HepG2 (cell line): ENCODE data around the gene PEMT. TPM values are rescaled to one million over a fixed set of nuclear protein-coding genes. Genes with fewer than 3 reads are reported as not detected.

Source experiments
- ARNT2 ChIP-seq: sonication (generic); formaldehyde crosslinking; IDR thresholded peaks from 2 replicates; pipeline ENCODE4 v1.8.0; 2022; ENCODE audit warnings: mild to moderate bottlenecking, low read depth, missing genetic modification reagents, moderate library complexity
- ELF3 ChIP-seq: IDR thresholded peaks from 2 replicates; pipeline ENCODE4 v1.6.1; 2016; ENCODE audit warnings: missing genetic modification reagents, missing compliant biosample characterization
- ETV5 ChIP-seq: IDR thresholded peaks from 2 replicates; pipeline ENCODE4 v1.6.1; 2018; ENCODE audit warnings: missing biosample characterization, missing genetic modification reagents, inconsistent platforms, borderline replicate concordance
- GABPA ChIP-seq, 2 experiments: IDR thresholded peaks; 2 replicates each; pipeline ENCODE4 v1.6.1; 2011 to 2016; ENCODE audit warnings: low read depth in 2 of 2, low read length in 1 of 2, missing biosample characterization in 1 of 2, missing genetic modification characterization in 1 of 2
- NKX3-1 ChIP-seq: sonication (generic); formaldehyde crosslinking; IDR thresholded peaks from 2 replicates; pipeline ENCODE4 v1.5.0; 2020; ENCODE audit warnings: missing genetic modification reagents
- PHB2 ChIP-seq: fragments of 450-650 bp; IDR thresholded peaks from 2 replicates; pipeline ENCODE4 v1.6.1; 2018; ENCODE audit not compliant: partially characterized antibody
- PTBP1 ChIP-seq: fragments of 200-400 bp; formaldehyde crosslinking; IDR thresholded peaks from 2 replicates; pipeline ENCODE4 v1.6.1; 2018; ENCODE audit warnings: low read length, low read depth; ENCODE audit not compliant: poor library complexity, severe bottlenecking
- SAP130 ChIP-seq: IDR thresholded peaks from 2 replicates; pipeline ENCODE4 v1.6.1; 2016; ENCODE audit warnings: low read depth
- SETDB1 ChIP-seq: sonication (generic); formaldehyde crosslinking; IDR thresholded peaks from 2 replicates; pipeline ENCODE4 v1.5.1; 2020; ENCODE audit warnings: missing genetic modification reagents, mild to moderate bottlenecking, borderline replicate concordance
- THAP11 ChIP-seq: IDR thresholded peaks from 2 replicates; pipeline ENCODE4 v1.6.1; 2016; ENCODE audit warnings: missing biosample characterization, missing genetic modification reagents
- ZBTB20 ChIP-seq: sonication (generic); formaldehyde crosslinking; IDR thresholded peaks from 2 replicates; pipeline ENCODE4 v1.8.1; 2023; ENCODE audit warnings: missing genetic modification reagents, low read depth, mild to moderate bottlenecking, borderline replicate concordance
- ZFP36 ChIP-seq: fragments of 150-350 bp; IDR thresholded peaks from 2 replicates; pipeline ENCODE4 v1.6.1; 2018; ENCODE audit warnings: borderline replicate concordance, low read length, low read depth; ENCODE audit not compliant: partially characterized antibody
- ZNF143 ChIP-seq: sonication (generic); formaldehyde crosslinking; IDR thresholded peaks from 2 replicates; pipeline ENCODE4 v1.4.0; 2020; ENCODE audit warnings: missing genetic modification reagents
- ZNF260 ChIP-seq: sonication (generic); formaldehyde crosslinking; IDR thresholded peaks from 2 replicates; pipeline ENCODE4 v1.4.0; 2020; ENCODE audit warnings: missing genetic modification reagents, low read depth, mild to moderate bottlenecking, borderline replicate concordance
- ZNF3 ChIP-seq: IDR thresholded peaks from 2 replicates; pipeline ENCODE4 v1.7.0; 2017; ENCODE audit warnings: inconsistent platforms
- ZNF335 ChIP-seq: sonication (generic); formaldehyde crosslinking; IDR thresholded peaks from 2 replicates; pipeline ENCODE4 v1.4.0; 2020; ENCODE audit warnings: missing genetic modification reagents
- ZNF546 ChIP-seq: sonication (generic); formaldehyde crosslinking; conservative IDR thresholded peaks from 2 replicates; pipeline ENCODE4 v1.8.1; 2023; ENCODE audit warnings: mild to moderate bottlenecking, missing genetic modification reagents
- ZNF570 ChIP-seq: sonication (generic); formaldehyde crosslinking; IDR thresholded peaks from 2 replicates; pipeline ENCODE4 v1.4.0; 2020; ENCODE audit warnings: mild to moderate bottlenecking, missing genetic modification reagents, borderline replicate concordance
- polyA plus RNA-seq, 8 experiments: library from polyadenylated mRNA; depleted of rRNA in 3 of 8; stranded (reverse) in 7 of 8; unstranded in 1 of 8; fragments of >200 nt; fragmentation: Illumina TruSeq in 4 of 8; extraction: Trizol in 4 of 8; gene quantifications; 2 replicates each; pipeline versions ENCODE4 v1.2.1 to v1.2.3, GENCODE V29; 2011 to 2016; ENCODE audit warnings: low read depth in 4 of 8, missing spikeins in 1 of 8, mixed read lengths in 1 of 8; ENCODE audit not compliant: insufficient read depth in 1 of 8
- total RNA-seq, 5 experiments: library from RNA; depleted of rRNA; stranded (reverse); fragments of >200 nt; fragmentation: Illumina TruSeq; extraction: Trizol; gene quantifications; 2 replicates each; pipeline ENCODE4 v1.2.3, GENCODE V29; 2016; ENCODE audit warnings: low read depth in 1 of 5
- TF ChIP-seq, protein P1 (sequence below): sonication (generic); formaldehyde crosslinking; IDR thresholded peaks from 2 replicates; pipeline ENCODE4 v1.4.0; 2020; ENCODE audit warnings: missing genetic modification reagents
- TF ChIP-seq, protein P2 (sequence below): sonication (generic); formaldehyde crosslinking; IDR thresholded peaks from 2 replicates; pipeline ENCODE4 v1.4.0; 2020; ENCODE audit warnings: missing genetic modification reagents
- TF ChIP-seq, protein P3 (sequence below): sonication (generic); formaldehyde crosslinking; IDR thresholded peaks from 2 replicates; pipeline ENCODE4 v1.5.1; 2020; ENCODE audit warnings: mild to moderate bottlenecking, missing genetic modification reagents, moderate library complexity

The PEMT gene
- total and polyA plus RNA-seq, 2 of the 13 experiments (the other 11 are each of a cell fraction or from before 2014, with no cell fraction given), result 31.7 to 43.6 TPM

DNA sequence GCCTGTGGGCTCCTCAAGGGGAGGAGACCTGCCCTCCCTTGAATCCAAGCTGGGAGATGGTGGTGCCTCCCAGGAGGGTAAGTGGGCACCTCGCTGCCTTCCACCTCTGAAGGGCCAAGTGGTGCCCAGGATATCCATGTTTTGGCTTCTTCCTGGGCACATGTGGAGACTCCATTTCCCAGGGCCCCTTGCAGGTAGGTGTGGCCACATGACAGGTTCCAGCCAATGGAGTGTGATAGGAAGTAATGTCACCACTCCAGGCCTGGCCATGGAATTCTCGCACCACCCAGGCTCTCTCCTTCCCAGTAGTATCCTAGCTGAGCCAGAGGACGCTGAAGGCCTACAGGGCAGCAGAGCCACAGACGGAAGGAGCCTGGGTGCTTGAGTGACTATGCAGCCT is 17.6 kb upstream of the PEMT start (continued):
- TF ChIP-seq ZNF143 (peak; percentile 88), ZNF570 (no peak), ZNF335 (no peak), PHB2 (no peak), THAP11 (CRISPR knock-in tag) (peak; percentile 95), ZNF260 (CRISPR knock-in tag) (no peak), PTBP1 (no peak), ETV5 (CRISPR knock-in tag) (0 out of 2 replicates have a peak, but pooled peaks have one; percentile 4), SAP130 (CRISPR knock-in tag) (no peak), ZNF3 (CRISPR knock-in tag) (no peak), ELF3 (no peak), ZNF546 (CRISPR knock-in tag) (no peak), NKX3-1 (CRISPR knock-in tag) (no peak), SETDB1 (CRISPR knock-in tag) (no peak), GABPA (IDR thresholded peaks at IDR 0.05; ENCODE audit: low read depth, low read length) (no peak), GABPA (CRISPR knock-in tag; IDR thresholded peaks at IDR 0.05; ENCODE audit: low read depth) (peak; percentile 53; the same call in 1 of the 2 replicates), ZFP36 (no peak), ARNT2 (CRISPR knock-in tag) (no peak), ZBTB20 (no peak)
- TF ChIP-seq, protein P1, sequence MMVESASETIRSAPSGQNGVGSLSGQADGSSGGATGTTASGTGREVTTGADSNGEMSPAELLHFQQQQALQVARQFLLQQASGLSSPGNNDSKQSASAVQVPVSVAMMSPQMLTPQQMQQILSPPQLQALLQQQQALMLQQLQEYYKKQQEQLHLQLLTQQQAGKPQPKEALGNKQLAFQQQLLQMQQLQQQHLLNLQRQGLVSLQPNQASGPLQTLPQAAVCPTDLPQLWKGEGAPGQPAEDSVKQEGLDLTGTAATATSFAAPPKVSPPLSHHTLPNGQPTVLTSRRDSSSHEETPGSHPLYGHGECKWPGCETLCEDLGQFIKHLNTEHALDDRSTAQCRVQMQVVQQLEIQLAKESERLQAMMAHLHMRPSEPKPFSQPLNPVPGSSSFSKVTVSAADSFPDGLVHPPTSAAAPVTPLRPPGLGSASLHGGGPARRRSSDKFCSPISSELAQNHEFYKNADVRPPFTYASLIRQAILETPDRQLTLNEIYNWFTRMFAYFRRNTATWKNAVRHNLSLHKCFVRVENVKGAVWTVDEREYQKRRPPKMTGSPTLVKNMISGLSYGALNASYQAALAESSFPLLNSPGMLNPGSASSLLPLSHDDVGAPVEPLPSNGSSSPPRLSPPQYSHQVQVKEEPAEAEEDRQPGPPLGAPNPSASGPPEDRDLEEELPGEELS (CRISPR knock-in tag), result no peak
- TF ChIP-seq, protein P2, sequence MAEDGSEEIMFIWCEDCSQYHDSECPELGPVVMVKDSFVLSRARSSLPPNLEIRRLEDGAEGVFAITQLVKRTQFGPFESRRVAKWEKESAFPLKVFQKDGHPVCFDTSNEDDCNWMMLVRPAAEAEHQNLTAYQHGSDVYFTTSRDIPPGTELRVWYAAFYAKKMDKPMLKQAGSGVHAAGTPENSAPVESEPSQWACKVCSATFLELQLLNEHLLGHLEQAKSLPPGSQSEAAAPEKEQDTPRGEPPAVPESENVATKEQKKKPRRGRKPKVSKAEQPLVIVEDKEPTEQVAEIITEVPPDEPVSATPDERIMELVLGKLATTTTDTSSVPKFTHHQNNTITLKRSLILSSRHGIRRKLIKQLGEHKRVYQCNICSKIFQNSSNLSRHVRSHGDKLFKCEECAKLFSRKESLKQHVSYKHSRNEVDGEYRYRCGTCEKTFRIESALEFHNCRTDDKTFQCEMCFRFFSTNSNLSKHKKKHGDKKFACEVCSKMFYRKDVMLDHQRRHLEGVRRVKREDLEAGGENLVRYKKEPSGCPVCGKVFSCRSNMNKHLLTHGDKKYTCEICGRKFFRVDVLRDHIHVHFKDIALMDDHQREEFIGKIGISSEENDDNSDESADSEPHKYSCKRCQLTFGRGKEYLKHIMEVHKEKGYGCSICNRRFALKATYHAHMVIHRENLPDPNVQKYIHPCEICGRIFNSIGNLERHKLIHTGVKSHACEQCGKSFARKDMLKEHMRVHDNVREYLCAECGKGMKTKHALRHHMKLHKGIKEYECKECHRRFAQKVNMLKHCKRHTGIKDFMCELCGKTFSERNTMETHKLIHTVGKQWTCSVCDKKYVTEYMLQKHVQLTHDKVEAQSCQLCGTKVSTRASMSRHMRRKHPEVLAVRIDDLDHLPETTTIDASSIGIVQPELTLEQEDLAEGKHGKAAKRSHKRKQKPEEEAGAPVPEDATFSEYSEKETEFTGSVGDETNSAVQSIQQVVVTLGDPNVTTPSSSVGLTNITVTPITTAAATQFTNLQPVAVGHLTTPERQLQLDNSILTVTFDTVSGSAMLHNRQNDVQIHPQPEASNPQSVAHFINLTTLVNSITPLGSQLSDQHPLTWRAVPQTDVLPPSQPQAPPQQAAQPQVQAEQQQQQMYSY (CRISPR knock-in tag), result peak; percentile 78; the same call in 1 of the 2 replicates
- TF ChIP-seq, protein P3, sequence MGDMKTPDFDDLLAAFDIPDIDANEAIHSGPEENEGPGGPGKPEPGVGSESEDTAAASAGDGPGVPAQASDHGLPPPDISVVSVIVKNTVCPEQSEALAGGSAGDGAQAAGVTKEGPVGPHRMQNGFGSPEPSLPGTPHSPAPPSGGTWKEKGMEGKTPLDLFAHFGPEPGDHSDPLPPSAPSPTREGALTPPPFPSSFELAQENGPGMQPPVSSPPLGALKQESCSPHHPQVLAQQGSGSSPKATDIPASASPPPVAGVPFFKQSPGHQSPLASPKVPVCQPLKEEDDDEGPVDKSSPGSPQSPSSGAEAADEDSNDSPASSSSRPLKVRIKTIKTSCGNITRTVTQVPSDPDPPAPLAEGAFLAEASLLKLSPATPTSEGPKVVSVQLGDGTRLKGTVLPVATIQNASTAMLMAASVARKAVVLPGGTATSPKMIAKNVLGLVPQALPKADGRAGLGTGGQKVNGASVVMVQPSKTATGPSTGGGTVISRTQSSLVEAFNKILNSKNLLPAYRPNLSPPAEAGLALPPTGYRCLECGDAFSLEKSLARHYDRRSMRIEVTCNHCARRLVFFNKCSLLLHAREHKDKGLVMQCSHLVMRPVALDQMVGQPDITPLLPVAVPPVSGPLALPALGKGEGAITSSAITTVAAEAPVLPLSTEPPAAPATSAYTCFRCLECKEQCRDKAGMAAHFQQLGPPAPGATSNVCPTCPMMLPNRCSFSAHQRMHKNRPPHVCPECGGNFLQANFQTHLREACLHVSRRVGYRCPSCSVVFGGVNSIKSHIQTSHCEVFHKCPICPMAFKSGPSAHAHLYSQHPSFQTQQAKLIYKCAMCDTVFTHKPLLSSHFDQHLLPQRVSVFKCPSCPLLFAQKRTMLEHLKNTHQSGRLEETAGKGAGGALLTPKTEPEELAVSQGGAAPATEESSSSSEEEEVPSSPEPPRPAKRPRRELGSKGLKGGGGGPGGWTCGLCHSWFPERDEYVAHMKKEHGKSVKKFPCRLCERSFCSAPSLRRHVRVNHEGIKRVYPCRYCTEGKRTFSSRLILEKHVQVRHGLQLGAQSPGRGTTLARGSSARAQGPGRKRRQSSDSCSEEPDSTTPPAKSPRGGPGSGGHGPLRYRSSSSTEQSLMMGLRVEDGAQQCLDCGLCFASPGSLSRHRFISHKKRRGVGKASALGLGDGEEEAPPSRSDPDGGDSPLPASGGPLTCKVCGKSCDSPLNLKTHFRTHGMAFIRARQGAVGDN (CRISPR knock-in tag), result peak; percentile 23; the same call in 1 of the 2 replicates
